NCI-H460 (cell line): Measurements from ENCODE around the gene PRSS27. TPM values are rescaled to one million over a fixed set of nuclear protein-coding genes. Genes with fewer than 3 reads are reported as not detected.

Experiments used
- total RNA-seq: library from RNA; depleted of rRNA; stranded (reverse); fragments of >200 nt; shearing (Covaris generic); gene quantifications from 2 replicates; pipeline ENCODE4 v1.2.3, GENCODE V29; 2014; rRNA removed

Gene PRSS27
- total RNA-seq, 1 experiment from 2014 or later, result 3.0 TPM

Other genes starting within 250 kb of the PRSS27 start
- 0.07 and 0.14 TPM in 2 replicates for gene NTN3, start 248.9 kb downstream of the PRSS27 start, total RNA-seq
- 9.4 and 10.2 TPM in 2 replicates for gene TBC1D24, start 245.1 kb downstream of the PRSS27 start, total RNA-seq
- gene ATP6V0C, start 206.3 kb downstream of the PRSS27 start, total RNA-seq, result 32.3 and 52.9 TPM in 2 replicates
- 9.5 and 11.4 TPM in 2 replicates for gene AMDHD2, start 199.9 kb downstream of the PRSS27 start, total RNA-seq
- not detected in 2 replicates for gene CEMP1, start 188.8 kb downstream of the PRSS27 start, total RNA-seq
- gene PDPK1, start 182.2 kb downstream of the PRSS27 start, total RNA-seq, result 22.5 and 25.7 TPM in 2 replicates
- gene KCTD5, start 37.7 kb downstream of the PRSS27 start, total RNA-seq, result 35.4 and 36.4 TPM in 2 replicates
- gene SRRM2, start 32.4 kb upstream of the PRSS27 start, total RNA-seq, result 63.3 and 94.6 TPM in 2 replicates
- gene ELOB, start 57.1 kb upstream of the PRSS27 start, total RNA-seq, result 125 and 162 TPM in 2 replicates
- gene PRSS33, start 67.3 kb upstream of the PRSS27 start, total RNA-seq, result not detected in 2 replicates
- gene PRSS41, start 78.2 kb upstream of the PRSS27 start, total RNA-seq, result not detected in 2 replicates
- gene PRSS21, start 97.0 kb upstream of the PRSS27 start, total RNA-seq, result not detected in 2 replicates
- 13.8 and 18.7 TPM in 2 replicates for gene ZG16B, start 110.1 kb upstream of the PRSS27 start, total RNA-seq
- not detected in 2 replicates for gene PRSS22, start 137.9 kb upstream of the PRSS27 start, total RNA-seq
- gene FLYWCH2, start 163.0 kb upstream of the PRSS27 start, total RNA-seq, result 80.1 and 88.9 TPM in 2 replicates
- 26.6 and 29.4 TPM in 2 replicates for gene FLYWCH1, start 191.7 kb upstream of the PRSS27 start, total RNA-seq
- 1.5 and 2.7 TPM in 2 replicates for gene KREMEN2, start 244.1 kb upstream of the PRSS27 start, total RNA-seq
- 19.0 and 24.4 TPM in 2 replicates for gene PAQR4, start 249.1 kb upstream of the PRSS27 start, total RNA-seq